ENCODE data around the gene LYL1. TPM values are rescaled to one million over a fixed set of nuclear protein-coding genes. Genes with fewer than 3 reads are reported as not detected.
A peak's percentile ranks its signal among the peaks of the same experiment; 100 is the strongest.

LYL1 gene
- total and polyA plus RNA-seq, 2 of the 13 experiments (the other 11 are each of a cell fraction or from before 2014, with no cell fraction given) = 0.75 to 0.92 TPM

GRCh38 chr19:13060233-13060963, 42.3 kb downstream of the LYL1 start (continued):
- TF ChIP-seq AFF4 (CRISPR knock-in tag; IDR thresholded peaks at IDR 0.05) (0 out of 2 replicates have a peak, but pooled peaks have one; percentile 36), RAD21 (CRISPR knock-in tag; IDR thresholded peaks at IDR 0.05) (peak; percentile 66), MTF1 (CRISPR knock-in tag; IDR thresholded peaks at IDR 0.05) (no peak), AKAP8 (CRISPR knock-in tag; IDR thresholded peaks at IDR 0.05) (0 out of 2 replicates have a peak, but pooled peaks have one; percentile 46), ZNF430 (CRISPR knock-in tag; IDR thresholded peaks at IDR 0.05) (peak; percentile 83), CCDC6 (CRISPR knock-in tag; IDR thresholded peaks at IDR 0.05) (no peak), MLLT10 (CRISPR knock-in tag; IDR thresholded peaks at IDR 0.05) (no peak), ZNF839 (CRISPR knock-in tag; IDR thresholded peaks at IDR 0.05; ENCODE audit: borderline replicate concordance) (no peak), SALL1 (CRISPR knock-in tag; IDR thresholded peaks at IDR 0.05) (no peak), NR2F1 (CRISPR knock-in tag; IDR thresholded peaks at IDR 0.05) (peak in 1 of 2 experiments; percentile 57; a peak in 2 of 4 replicates), SIX1 (CRISPR knock-in tag; IDR thresholded peaks at IDR 0.05; ENCODE audit: borderline replicate concordance) (no peak), CENPBD1 (CRISPR knock-in tag; IDR thresholded peaks at IDR 0.05; ENCODE audit: borderline replicate concordance, low read depth) (no peak; the same call in 1 of the 2 replicates), CHD4 (IDR thresholded peaks at IDR 0.05; ENCODE audit: borderline replicate concordance, low read length) (no peak), ZFP36L1 (CRISPR knock-in tag; IDR thresholded peaks at IDR 0.05) (peak; percentile 83), ZNF747 (CRISPR knock-in tag; IDR thresholded peaks at IDR 0.05; ENCODE audit: borderline replicate concordance) (peak; percentile 29; the same call in 1 of the 2 replicates), SAP130 (CRISPR knock-in tag; IDR thresholded peaks at IDR 0.05; ENCODE audit: low read depth) (peak; percentile 78), ONECUT2 (CRISPR knock-in tag; IDR thresholded peaks at IDR 0.05) (no peak), ZNF781 (CRISPR knock-in tag; IDR thresholded peaks at IDR 0.05; ENCODE audit: borderline replicate concordance, not compliant biosample characterization) (no peak), ATF6 (CRISPR knock-in tag; conservative IDR thresholded peaks at IDR 0.05) (no peak), ZXDC (CRISPR knock-in tag; IDR thresholded peaks at IDR 0.05) (no peak)
